Measurements from ENCODE around the gene SCAMP2. TPM values are rescaled to one million over a fixed set of nuclear protein-coding genes. Genes with fewer than 3 reads are reported as not detected.

The SCAMP2 gene
- total and polyA plus RNA-seq, 10 donors: 34.7 to 129 (median 98.6) TPM

GRCh38 chr15:74847432-74847831, 25.7 kb downstream of the SCAMP2 start:
- Histone ChIP-seq H3K9me3 (no peaks in the 10 kb centered on the region), H3K36me3 (peaks cover 8 to 85% (median 63%) of the 10 kb centered on the region in 6 donors), H3K27me3 (replicated peaks in 1 of 7) (no peaks in the 10 kb centered on the region), H3K4me3 (no peak overlapping the region), H3K4me1 (peaks cover 8 to 41% (median 32%) of the 10 kb centered on the region in 6 donors), H3K27ac (no peak overlapping the region)
- TF ChIP-seq POLR2A (IDR thresholded peaks at IDR 0.05): no peak
- no peak for TF ChIP-seq CTCF (IDR thresholded peaks at IDR 0.05 in 8 of 11, conservative IDR thresholded peaks at IDR 0.05 in 3 of 11)
- no peak for TF ChIP-seq POLR2AphosphoS5 (IDR thresholded peaks at IDR 0.05)
- intact Hi-C loops (cut with DNase I; ENCODE audit: low total_unique reads): no loop called here
- no peak for DNase-seq
- WGBS, 5 donors: 87 to 98% (median 92%) methylated on average over 3 of the region's 3 CpGs

- WGBS, 5 donors: 44 to 63% (median 51%) methylated on average over 4 of the region's 4 CpGs
- TF ChIP-seq CTCF (IDR thresholded peaks at IDR 0.05 in 8 of 11, conservative IDR thresholded peaks at IDR 0.05 in 3 of 11) (no peak), POLR2A (IDR thresholded peaks at IDR 0.05) (no peak), POLR2AphosphoS5 (IDR thresholded peaks at IDR 0.05) (no peak)
- Histone ChIP-seq H3K27ac (peak overlapping the region; percentile 10 to 92 (median 86)), H3K9me3 (no peaks in the 10 kb centered on the region), H3K27me3 (replicated peaks in 1 of 7) (no peaks in the 10 kb centered on the region), H3K4me1 (peaks cover 16 to 60% (median 47%) of the 10 kb centered on the region in 6 donors), H3K36me3 (peaks cover 6 to 81% (median 45%) of the 10 kb centered on the region in 6 donors), H3K4me3 (peak overlapping the region in 1 of 8 donors; percentile 11)
- intact Hi-C loops (cut with DNase I; ENCODE audit: low total_unique reads): no loop called here
- no peak for DNase-seq
Measured at GRCh38 chr15:74845581-74845980, 27.6 kb downstream of the SCAMP2 start.

- H3K4me1 ChIP-seq: peaks cover 16 to 62% (median 47%) of the 10 kb centered on the region in 6 donors
- 25 to 30% (median 27%) methylated on average over 4 to 5 of the region's 5 CpGs for WGBS, 5 donors
- TF ChIP-seq CTCF (IDR thresholded peaks at IDR 0.05 in 8 of 11, conservative IDR thresholded peaks at IDR 0.05 in 3 of 11) (no peak), POLR2A (IDR thresholded peaks at IDR 0.05) (no peak), POLR2AphosphoS5 (IDR thresholded peaks at IDR 0.05) (peak; percentile 14 to 40 (median 39))
- intact Hi-C loops (cut with DNase I; ENCODE audit: low total_unique reads): no loop called here
- DNase-seq: peak; percentile 86
- H3K27ac ChIP-seq: peak overlapping the region; percentile 9 to 92 (median 86)
- H3K4me3 ChIP-seq: peak overlapping the region in 1 of 8 donors; percentile 11
- H3K36me3 ChIP-seq: peaks cover 6 to 81% (median 43%) of the 10 kb centered on the region in 6 donors
- H3K9me3 ChIP-seq: no peaks in the 10 kb centered on the region
- no peaks in the 10 kb centered on the region for H3K27me3 ChIP-seq (replicated peaks in 1 of 7)
Measured at GRCh38 chr15:74845208-74845568, 28.0 kb downstream of the SCAMP2 start.

GRCh38 chr15:74844319-74845207, 28.6 kb downstream of the SCAMP2 start:
- 61 to 72% (median 66%) methylated on average over 12 of the region's 12 CpGs for WGBS, 5 donors
- DNase-seq: no peak
- H3K27ac ChIP-seq: peak overlapping the region; percentile 9 to 92 (median 88)
- H3K9me3 ChIP-seq: no peaks in the 10 kb centered on the region
- no peak for TF ChIP-seq POLR2A (IDR thresholded peaks at IDR 0.05)
- TF ChIP-seq CTCF (IDR thresholded peaks at IDR 0.05 in 8 of 11, conservative IDR thresholded peaks at IDR 0.05 in 3 of 11): no peak
- TF ChIP-seq POLR2AphosphoS5 (IDR thresholded peaks at IDR 0.05): no peak
- H3K36me3 ChIP-seq: peaks cover 6 to 81% (median 39%) of the 10 kb centered on the region in 6 donors
- peak overlapping the region in 1 of 8 donors; percentile 11 for H3K4me3 ChIP-seq
- intact Hi-C loops (cut with DNase I; ENCODE audit: low total_unique reads): loop anchor here (5.0 kb wide), 2 partner anchors 58 to 62 kb away; partner anchors contain the start of gene CSK
- H3K4me1 ChIP-seq: peaks cover 16 to 62% (median 47%) of the 10 kb centered on the region in 6 donors
- H3K27me3 ChIP-seq (replicated peaks in 1 of 7): no peaks in the 10 kb centered on the region
